Kidney epithelial cell (primary cell): Measurements from ENCODE around the gene RBM6. TPM values are rescaled to one million over a fixed set of nuclear protein-coding genes. Genes with fewer than 3 reads are reported as not detected.

ENCODE experiments used
- DNase-seq: peaks from one replicate; pipeline ENCODE4 v3.0.0-alpha.2; 2010; ENCODE audit warnings: low read depth
- H3K27me3 ChIP-seq: 2 replicates; pipeline ENCODE4 v1.6.0; 2011; ENCODE audit warnings: low read length; ENCODE audit not compliant: control insufficient read depth, insufficient read depth
- H3K36me3 ChIP-seq: 2 replicates; pipeline ENCODE4 v1.5.1; 2011; ENCODE audit warnings: low read length; ENCODE audit not compliant: control insufficient read depth, insufficient read depth
- H3K4me3 ChIP-seq: 2 replicates; pipeline ENCODE4 v1.5.1; 2011; ENCODE audit warnings: low read depth, mild to moderate bottlenecking, control low read depth, low read length
- total RNA-seq: library from RNA; depleted of rRNA; stranded (reverse); fragments of >200 nt; gene quantifications from 2 replicates; pipeline ENCODE4 v1.2.3, GENCODE V29; 2015
- TF ChIP-seq, protein P1 (sequence below): IDR thresholded peaks from 2 replicates; pipeline ENCODE4 v1.5.1; 2011; ENCODE audit warnings: mild to moderate bottlenecking, moderate library complexity, low read length, control low read depth, inconsistent platforms; ENCODE audit not compliant: insufficient read depth, poor library complexity, severe bottlenecking

RBM6 gene
- total RNA-seq, 1 donor from 2014 or later, result 41.5 TPM

DNA sequence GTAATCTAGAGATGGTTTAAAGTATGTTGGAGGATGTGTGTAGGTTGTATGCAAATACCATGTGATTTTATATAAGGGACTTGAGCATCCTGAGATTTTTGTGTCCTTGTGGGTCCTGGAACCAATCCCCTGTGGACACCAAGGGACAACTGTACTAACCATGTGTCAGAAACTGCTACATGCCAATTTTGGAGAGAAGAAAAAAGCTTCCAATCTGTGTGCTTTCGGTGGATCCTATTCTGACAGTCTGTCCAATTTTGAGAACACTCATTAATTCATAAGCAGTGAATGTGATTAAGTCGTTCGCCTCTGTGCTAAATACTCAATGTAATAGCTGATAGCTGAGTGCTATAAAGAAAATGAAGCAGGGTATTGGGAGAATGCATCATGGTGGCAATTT is 61.6 kb downstream of the RBM6 start:
- H3K4me3 ChIP-seq, result no peak overlapping the region

DNA sequence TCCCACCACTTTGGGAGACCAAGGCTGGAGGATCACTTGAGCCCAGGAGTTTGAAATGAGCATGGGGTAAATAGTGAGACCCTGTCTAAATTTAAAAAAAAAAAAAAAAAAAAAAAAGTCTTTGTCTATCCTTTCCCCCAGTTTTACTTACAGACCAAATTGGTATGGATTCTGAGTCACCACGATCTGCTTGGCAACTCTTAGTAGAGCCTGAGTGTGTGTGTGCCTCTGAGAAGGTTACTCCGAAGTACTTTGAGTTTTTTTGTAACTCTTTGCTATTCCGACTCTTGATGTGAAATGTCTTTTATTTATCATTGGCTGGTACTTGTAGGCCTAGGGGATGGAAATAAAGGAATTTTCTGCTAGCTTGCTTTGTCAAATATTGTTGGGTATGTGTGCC is 63.3 kb downstream of the RBM6 start:
- Histone ChIP-seq H3K27me3 (no peaks in the 10 kb centered on the region), H3K4me3 (no peak overlapping the region), H3K36me3 (no peaks in the 10 kb centered on the region)
- TF ChIP-seq, protein P1, sequence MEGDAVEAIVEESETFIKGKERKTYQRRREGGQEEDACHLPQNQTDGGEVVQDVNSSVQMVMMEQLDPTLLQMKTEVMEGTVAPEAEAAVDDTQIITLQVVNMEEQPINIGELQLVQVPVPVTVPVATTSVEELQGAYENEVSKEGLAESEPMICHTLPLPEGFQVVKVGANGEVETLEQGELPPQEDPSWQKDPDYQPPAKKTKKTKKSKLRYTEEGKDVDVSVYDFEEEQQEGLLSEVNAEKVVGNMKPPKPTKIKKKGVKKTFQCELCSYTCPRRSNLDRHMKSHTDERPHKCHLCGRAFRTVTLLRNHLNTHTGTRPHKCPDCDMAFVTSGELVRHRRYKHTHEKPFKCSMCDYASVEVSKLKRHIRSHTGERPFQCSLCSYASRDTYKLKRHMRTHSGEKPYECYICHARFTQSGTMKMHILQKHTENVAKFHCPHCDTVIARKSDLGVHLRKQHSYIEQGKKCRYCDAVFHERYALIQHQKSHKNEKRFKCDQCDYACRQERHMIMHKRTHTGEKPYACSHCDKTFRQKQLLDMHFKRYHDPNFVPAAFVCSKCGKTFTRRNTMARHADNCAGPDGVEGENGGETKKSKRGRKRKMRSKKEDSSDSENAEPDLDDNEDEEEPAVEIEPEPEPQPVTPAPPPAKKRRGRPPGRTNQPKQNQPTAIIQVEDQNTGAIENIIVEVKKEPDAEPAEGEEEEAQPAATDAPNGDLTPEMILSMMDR, result no peak
- no peak for DNase-seq

More for the DNA sequence above, 61.6 kb downstream of the RBM6 start:
- Histone ChIP-seq H3K36me3 (no peaks in the 10 kb centered on the region), H3K27me3 (no peaks in the 10 kb centered on the region)
- TF ChIP-seq, protein P1, result no peak
- no peak for DNase-seq

DNA sequence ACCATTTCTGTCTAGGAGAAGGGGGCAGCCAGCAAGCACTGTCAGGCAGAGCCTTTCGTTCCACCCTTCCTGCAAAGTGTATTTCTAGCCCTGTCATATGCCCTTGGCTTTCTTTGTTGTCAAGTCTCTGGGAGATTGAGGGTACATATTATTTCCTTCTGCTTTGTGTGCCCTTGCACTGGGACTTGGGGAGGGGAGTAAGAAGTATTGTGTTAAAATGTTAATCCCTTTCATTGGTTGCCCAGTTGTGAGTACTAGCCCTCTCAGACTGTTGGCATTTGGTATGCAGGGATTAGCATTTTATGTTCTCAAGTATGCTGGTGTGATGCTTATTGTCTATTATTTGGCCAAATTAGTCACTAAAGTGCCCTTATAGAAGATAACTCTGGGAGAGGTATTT is 63.9 kb downstream of the RBM6 start:
- Histone ChIP-seq H3K4me3 (no peak overlapping the region), H3K36me3 (no peaks in the 10 kb centered on the region), H3K27me3 (no peaks in the 10 kb centered on the region)
- TF ChIP-seq, protein P1, result no peak
- no peak for DNase-seq

DNA sequence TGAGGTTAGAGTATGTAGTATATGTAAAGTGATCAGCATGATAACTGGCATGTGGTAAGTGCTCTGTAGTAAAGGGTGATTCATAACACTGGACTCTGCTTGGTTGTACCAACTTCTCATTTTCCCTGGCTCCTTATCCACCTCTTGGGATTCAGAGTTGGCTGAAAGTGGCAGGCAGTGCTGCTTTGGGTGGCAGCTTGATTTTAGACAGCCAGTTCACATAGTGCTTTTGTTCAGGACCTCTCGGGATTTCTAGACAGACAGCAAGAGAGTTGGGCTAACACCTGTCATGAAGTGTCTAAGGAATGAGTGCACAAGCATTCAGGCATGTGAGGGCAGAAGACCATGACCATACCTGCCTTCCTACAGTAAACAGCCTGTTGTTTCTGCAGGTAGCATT is 69.0 kb downstream of the RBM6 start:
- no peak for DNase-seq
- Histone ChIP-seq H3K36me3 (no peaks in the 10 kb centered on the region), H3K27me3 (no peaks in the 10 kb centered on the region), H3K4me3 (no peak overlapping the region)
- TF ChIP-seq, protein P1, result no peak

DNA sequence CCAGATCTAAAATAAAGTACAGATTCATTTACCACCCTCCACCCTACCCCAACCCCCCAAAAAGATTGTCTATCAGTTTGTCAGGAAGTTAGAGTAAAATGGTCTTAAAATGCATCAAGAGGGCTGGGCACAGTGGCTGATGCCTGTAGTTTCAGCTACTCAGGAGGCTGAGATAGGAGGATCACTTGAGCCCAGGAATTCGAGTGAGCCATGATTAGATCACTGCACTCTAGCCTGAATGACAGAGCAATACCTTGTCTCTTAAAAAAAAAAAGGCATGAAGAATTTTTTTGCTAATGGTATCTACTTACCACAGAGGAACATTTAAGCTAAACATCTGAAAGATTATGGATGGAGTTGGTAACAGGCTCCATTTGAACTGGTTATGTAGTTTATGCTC is 71.0 kb downstream of the RBM6 start:
- no peak for DNase-seq
- TF ChIP-seq, protein P1, result no peak
- Histone ChIP-seq H3K27me3 (no peaks in the 10 kb centered on the region), H3K4me3 (no peak overlapping the region), H3K36me3 (no peaks in the 10 kb centered on the region)

DNA sequence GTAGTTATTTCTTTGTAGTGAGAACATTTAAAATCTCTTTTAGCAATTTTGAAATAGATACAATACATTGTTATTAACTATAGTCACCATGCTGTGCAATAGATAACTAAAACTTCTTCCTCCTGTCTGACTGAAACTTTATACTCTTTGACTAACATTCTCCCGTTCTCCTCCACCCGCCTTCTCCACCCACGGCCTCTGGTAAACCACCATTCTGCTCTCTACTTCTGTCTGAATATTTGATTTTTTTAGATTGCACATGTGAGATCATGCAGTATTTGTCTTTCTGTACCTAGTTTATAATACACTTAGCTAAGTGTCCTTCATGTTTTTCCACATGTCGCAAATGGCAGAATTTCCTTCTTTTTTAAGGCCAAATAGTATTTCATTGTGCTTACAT is 76.0 kb downstream of the RBM6 start:
- no peaks in the 10 kb centered on the region for H3K36me3 ChIP-seq
- H3K27me3 ChIP-seq, result no peaks in the 10 kb centered on the region
- no peak for DNase-seq
- TF ChIP-seq, protein P1, result no peak
- no peak overlapping the region for H3K4me3 ChIP-seq
